HuH-7.5 (cell line): ENCODE results near the gene TMEM225B.
"Not testable (repeated sequence)": the region's sequence is repeated elsewhere in the genome, so short reads cannot be mapped to it uniquely, and the experiment has no call there.

ENCODE experiments used
- DNase-seq: peaks from one replicate; pipeline ENCODE4 v3.0.0; 2011; ENCODE audit warnings: low spot score

The TMEM225B gene

GRCh38 chr7:99623091-99623693 is 25.1 kb downstream of the TMEM225B start:
- DNase-seq, result no peak

GRCh38 chr7:99623702-99624447 is 25.8 kb downstream of the TMEM225B start:
- no peak for DNase-seq

- DNase-seq, result no peak
Measured at GRCh38 chr7:99624484-99624883, 26.4 kb downstream of the TMEM225B start.

GRCh38 chr7:99625321-99625720 is 27.3 kb downstream of the TMEM225B start:
- no peak for DNase-seq

- no peak for DNase-seq
Measured at GRCh38 chr7:99625961-99626360, 27.9 kb downstream of the TMEM225B start.

- DNase-seq, result no peak
Measured at GRCh38 chr7:99626661-99627060, 28.6 kb downstream of the TMEM225B start.

- no peak for DNase-seq
Measured at GRCh38 chr7:99627513-99627912, 29.4 kb downstream of the TMEM225B start.

- DNase-seq, result no peak
Measured at GRCh38 chr7:99628471-99629465, 30.7 kb downstream of the TMEM225B start.

GRCh38 chr7:99629643-99630042 is 31.6 kb downstream of the TMEM225B start:
- no peak for DNase-seq

GRCh38 chr7:99631295-99632109 is 33.4 kb downstream of the TMEM225B start:
- peak; percentile 59 for DNase-seq

GRCh38 chr7:99637414-99637813 is 39.3 kb downstream of the TMEM225B start:
- not testable (repeated sequence) for DNase-seq

- no peak for DNase-seq
Measured at GRCh38 chr7:99638731-99639130, 40.7 kb downstream of the TMEM225B start.

- no peak for DNase-seq
Measured at GRCh38 chr7:99639267-99639666, 41.2 kb downstream of the TMEM225B start.

GRCh38 chr7:99642027-99642426 is 44.0 kb downstream of the TMEM225B start:
- no peak for DNase-seq

GRCh38 chr7:99643464-99643863 is 45.4 kb downstream of the TMEM225B start:
- DNase-seq, result no peak

- DNase-seq, result no peak
Measured at GRCh38 chr7:99644431-99644830, 46.4 kb downstream of the TMEM225B start.

GRCh38 chr7:99645590-99645989 is 47.5 kb downstream of the TMEM225B start:
- no peak for DNase-seq

GRCh38 chr7:99648843-99649242 is 50.8 kb downstream of the TMEM225B start:
- DNase-seq, result no peak

GRCh38 chr7:99651290-99651689 is 53.2 kb downstream of the TMEM225B start:
- no peak for DNase-seq

GRCh38 chr7:99652671-99653070 is 54.6 kb downstream of the TMEM225B start:
- DNase-seq, result no peak

- not testable (repeated sequence) for DNase-seq
Measured at GRCh38 chr7:99653269-99653668, 55.2 kb downstream of the TMEM225B start.

- DNase-seq, result no peak
Measured at GRCh38 chr7:99653754-99654153, 55.7 kb downstream of the TMEM225B start.
